ENCODE data around the gene MICOS13. TPM values are rescaled to one million over a fixed set of nuclear protein-coding genes. Genes with fewer than 3 reads are reported as not detected.
A peak's percentile ranks its signal among the peaks of the same experiment; 100 is the strongest.

The MICOS13 gene
- total RNA-seq, 4 donors from 2014 or later = 30.3 to 73.5 (median 52.6) TPM

- in situ Hi-C loops (cut with MboI; ENCODE audit: low pct_ligation_motif_present in 1 of 4, low pct_unique_long_range_greater_than_20kb in 1 of 4, low sequenced_read_pairs in 3 of 4) = no loop called here
Observed at GRCh38 chr19:5632657-5633056, 47.7 kb downstream of the MICOS13 start.

GRCh38 chr19:5632241-5632612 is 48.1 kb downstream of the MICOS13 start:
- H3K9me3 ChIP-seq = no peaks in the 10 kb centered on the region
- in situ Hi-C loops (cut with MboI; ENCODE audit: low pct_ligation_motif_present in 1 of 4, low pct_unique_long_range_greater_than_20kb in 1 of 4, low sequenced_read_pairs in 3 of 4) (no loop called here), intact Hi-C loops (cut with DNase I; ENCODE audit: low total_unique reads) (no loop called here)
- peaks cover 0 to 20% (median 4%) of the 10 kb centered on the region in 4 donors for H3K36me3 ChIP-seq
- no peak overlapping the region for H3K4me3 ChIP-seq
- TF ChIP-seq POLR2A (IDR thresholded peaks at IDR 0.05) = no peak
- TF ChIP-seq CTCF (IDR thresholded peaks at IDR 0.05) = no peak
- no peak for TF ChIP-seq POLR2AphosphoS5 (IDR thresholded peaks at IDR 0.05)
- TF ChIP-seq EP300 (IDR thresholded peaks at IDR 0.05; ENCODE audit: low read depth) = no peak
- peaks cover 22 to 68% (median 40%) of the 10 kb centered on the region in 4 donors for H3K4me1 ChIP-seq
- DNase-seq = no peak
- H3K27ac ChIP-seq = peak overlapping the region in 3 of 4 donors; percentile 30 to 61 (median 31)
- 75 to 77% methylated on average over 4 of the region's 4 CpGs for WGBS, 2 donors (ENCODE audit: low coverage in 1 of 2)
- no peaks in the 10 kb centered on the region for H3K27me3 ChIP-seq

More at GRCh38 chr19:5632657-5633056, 47.7 kb downstream of the MICOS13 start:
- intact Hi-C loops (cut with DNase I; ENCODE audit: low total_unique reads) = no loop called here
- Histone ChIP-seq H3K36me3 (peaks cover 0 to 15% (median 2%) of the 10 kb centered on the region in 4 donors), H3K4me3 (no peak overlapping the region), H3K4me1 (peaks cover 20 to 67% (median 36%) of the 10 kb centered on the region in 4 donors), H3K9me3 (no peaks in the 10 kb centered on the region), H3K27ac (peak overlapping the region in 2 of 4 donors; percentile 5 to 61), H3K27me3 (no peaks in the 10 kb centered on the region)
- 81 to 84% methylated on average over 3 to 5 of the region's 5 CpGs for WGBS, 2 donors (ENCODE audit: low coverage in 1 of 2)
- TF ChIP-seq CTCF (IDR thresholded peaks at IDR 0.05) (no peak), POLR2AphosphoS5 (IDR thresholded peaks at IDR 0.05) (no peak), POLR2A (IDR thresholded peaks at IDR 0.05) (no peak), EP300 (IDR thresholded peaks at IDR 0.05; ENCODE audit: low read depth) (no peak)
- peak; percentile 21 for DNase-seq

DNA sequence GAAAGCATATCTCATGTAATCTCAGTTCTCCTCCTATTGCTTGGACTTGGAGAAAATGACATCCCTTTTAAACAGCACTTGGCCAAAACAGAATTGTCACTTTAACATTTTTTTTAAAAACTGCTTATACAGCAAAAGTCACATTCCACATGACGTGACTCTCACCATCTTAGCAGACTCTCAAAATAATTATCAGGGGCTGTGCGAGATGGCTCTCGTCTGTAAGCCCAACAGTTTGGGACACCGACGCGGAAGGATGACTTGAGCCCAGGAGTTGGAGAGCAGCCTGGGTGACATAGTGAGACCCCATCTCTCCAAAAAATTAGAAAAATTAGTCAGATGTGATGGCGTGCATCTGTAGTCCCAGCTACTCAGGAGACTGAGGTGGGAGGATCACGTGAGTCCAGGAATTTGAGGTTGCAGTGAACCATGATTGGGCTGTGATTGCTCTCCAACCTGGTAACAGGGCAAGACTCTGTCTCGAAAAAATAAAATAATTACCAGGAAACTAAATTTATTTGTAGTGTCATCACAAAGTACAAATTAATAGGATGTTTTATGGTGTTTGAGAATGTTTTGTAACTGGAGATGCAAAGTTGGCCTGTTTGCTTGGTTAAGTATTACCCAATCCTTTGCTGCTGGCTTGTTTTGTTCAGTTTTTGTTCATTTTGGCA is 48.6 kb downstream of the MICOS13 start:
- Histone ChIP-seq H3K27me3 (no peaks in the 10 kb centered on the region), H3K4me3 (no peak overlapping the region), H3K27ac (peak overlapping the region; percentile 8 to 61 (median 30)), H3K9me3 (no peaks in the 10 kb centered on the region), H3K36me3 (peaks cover 0 to 24% (median 6%) of the 10 kb centered on the region in 4 donors), H3K4me1 (peaks cover 22 to 74% (median 45%) of the 10 kb centered on the region in 4 donors)
- 73 to 80% methylated on average over 9 of the region's 9 CpGs for WGBS, 2 donors (ENCODE audit: low coverage in 1 of 2)
- DNase-seq = no peak
- in situ Hi-C loops (cut with MboI; ENCODE audit: low pct_ligation_motif_present in 1 of 4, low pct_unique_long_range_greater_than_20kb in 1 of 4, low sequenced_read_pairs in 3 of 4) = no loop called here
- TF ChIP-seq POLR2A (IDR thresholded peaks at IDR 0.05) (no peak), POLR2AphosphoS5 (IDR thresholded peaks at IDR 0.05) (peak in 1 of 3 donors; percentile 6)
- intact Hi-C loops (cut with DNase I; ENCODE audit: low total_unique reads) = no loop called here

GRCh38 chr19:5628919-5629481 is 51.3 kb downstream of the MICOS13 start:
- 71 to 73% methylated on average over 9 of the region's 9 CpGs for WGBS, 2 donors (ENCODE audit: low coverage in 1 of 2)

More at GRCh38 chr19:5628919-5629481, 51.3 kb downstream of the MICOS13 start:
- peaks cover 0 to 33% (median 8%) of the 10 kb centered on the region in 4 donors for H3K36me3 ChIP-seq
- in situ Hi-C loops (cut with MboI; ENCODE audit: low pct_ligation_motif_present in 1 of 4, low pct_unique_long_range_greater_than_20kb in 1 of 4, low sequenced_read_pairs in 3 of 4) = no loop called here
- DNase-seq = no peak
- peak overlapping the region in 1 of 4 donors; percentile 43 for H3K27ac ChIP-seq
- H3K4me3 ChIP-seq = no peak overlapping the region
- H3K4me1 ChIP-seq = peaks cover 40 to 94% (median 65%) of the 10 kb centered on the region in 4 donors
- no peaks in the 10 kb centered on the region for H3K27me3 ChIP-seq
- no peak for TF ChIP-seq POLR2A (IDR thresholded peaks at IDR 0.05)
- no peak for TF ChIP-seq POLR2AphosphoS5 (IDR thresholded peaks at IDR 0.05)
- TF ChIP-seq CTCF (IDR thresholded peaks at IDR 0.05) = no peak
- intact Hi-C loops (cut with DNase I; ENCODE audit: low total_unique reads) = no loop called here
- H3K9me3 ChIP-seq = no peaks in the 10 kb centered on the region
